HCT116 (cell line): Measurements from ENCODE around the gene SVIL. TPM values are rescaled to one million over a fixed set of nuclear protein-coding genes. Genes with fewer than 3 reads are reported as not detected.

Experiments
- ATAC-seq: fragments of 200-7000 bp; cut with Tn5 transposase; 2 replicates; pipeline ENCODE4 v1.9.1; 2020; ENCODE audit warnings: mild to moderate bottlenecking, moderate library complexity
- BruUV-seq: library from RNA; stranded (reverse); fragments of 400-500 nt; replicated peaks from 2 replicates; lab custom pipeline; 2021; lab: Mats Ljungman, UMichigan
- CTCF ChIA-PET: fragments of 300-600 bp; sonication (Branson Sonifier 250); formaldehyde crosslinking; loops from one replicate; lab custom pipeline; 2021; ENCODE audit warnings: antibody characterized with exemption; lab: Charles Lee
- POLR2A ChIA-PET: fragments of 300-600, 350-600 bp; sonication (Branson Sonifier 250); formaldehyde crosslinking; loops from one replicate; lab custom pipeline; 2021; ENCODE audit warnings: antibody characterized with exemption; lab: Charles Lee
- RAD21 ChIA-PET, 2 experiments: fragments of 300-600 bp; sonication (Branson Sonifier 250); formaldehyde crosslinking; loops; one replicate each; lab custom pipeline; 2023; ENCODE audit warnings: low total read pairs in 2 of 2; ENCODE audit not compliant: uncharacterized antibody in 2 of 2, unreplicated experiment in 2 of 2, low non-redundant PET in 1 of 2; lab: Charles Lee
- DNase-seq: peaks from one replicate; pipeline ENCODE4 v3.0.0-alpha.2; 2010; ENCODE audit warnings: low read depth, low spot score
- H2AFZ ChIP-seq: fragments of 200-600 bp; shearing (Covaris generic), sonication (generic); 2 replicates; pipeline ENCODE4 v1.6.1; 2017; ENCODE audit warnings: low read depth, mixed run types, mixed read lengths, antibody characterized with exemption, low read length; ENCODE audit not compliant: poor library complexity, severe bottlenecking
- H3K27ac ChIP-seq: 2 replicates; pipeline ENCODE4 v1.5.1; 2012; ENCODE audit warnings: low read depth, low read length
- H3K27me3 ChIP-seq: fragments of 200-600 bp; sonication (generic); 2 replicates; pipeline ENCODE4 v1.6.1; 2016; ENCODE audit warnings: mixed run types, low read length, mixed read lengths; ENCODE audit not compliant: insufficient read depth
- H3K36me3 ChIP-seq, 2 experiments: fragments of 200-500 bp in 1 of 2; fragments of 200-600 bp in 1 of 2; sonication (Bioruptor generic) in 1 of 2; sonication (generic) in 1 of 2; 2 replicates each; pipeline versions ENCODE4 v1.5.1 to v1.6.1; 2014 to 2016; ENCODE audit warnings: low read length in 2 of 2, inconsistent platforms in 1 of 2, mixed read lengths in 1 of 2, mixed run types in 1 of 2; ENCODE audit not compliant: insufficient read depth in 2 of 2, control insufficient read depth in 1 of 2
- H3K4me1 ChIP-seq, 2 experiments: fragments of 200-600 bp in 1 of 2; sonication (generic) in 1 of 2; 2 replicates each; pipeline versions ENCODE4 v1.5.1 to v1.6.1; 2012 to 2017; ENCODE audit warnings: low read length in 2 of 2, inconsistent platforms in 1 of 2, mild to moderate bottlenecking in 1 of 2, mixed read lengths in 1 of 2, mixed run types in 1 of 2, moderate library complexity in 1 of 2; ENCODE audit not compliant: insufficient read depth in 2 of 2, control insufficient read depth in 1 of 2
- H3K4me2 ChIP-seq: fragments of 200-600 bp; sonication (generic); 2 replicates; pipeline ENCODE4 v1.6.1; 2017; ENCODE audit warnings: mixed run types, low read length, mixed read lengths
- H3K4me3 ChIP-seq, 2 experiments: fragments of 200-600 bp in 1 of 2; sonication (generic) in 1 of 2; replicated peaks in 1 of 2; 2 replicates each; pipeline ENCODE4 v1.5.1; 2011 to 2016; ENCODE audit warnings: low read length in 2 of 2, control low read depth in 1 of 2, low read depth in 1 of 2, mild to moderate bottlenecking in 1 of 2, mixed read lengths in 1 of 2, mixed run types in 1 of 2
- H3K79me2 ChIP-seq: fragments of 200-600 bp; sonication (generic); 2 replicates; pipeline ENCODE4 v1.6.1; 2017; ENCODE audit warnings: mild to moderate bottlenecking, mixed run types, low read length, moderate library complexity, mixed read lengths; ENCODE audit not compliant: insufficient read depth
- H3K9ac ChIP-seq: fragments of 200-600 bp; sonication (generic); 2 replicates; pipeline ENCODE4 v1.6.1; 2016; ENCODE audit warnings: low read length, mixed read lengths
- H3K9me2 ChIP-seq: fragments of 200-600 bp; sonication (generic), shearing (Covaris generic); 2 replicates; pipeline ENCODE4 v1.6.1; 2017; ENCODE audit warnings: mixed run types, mild to moderate bottlenecking, moderate library complexity; ENCODE audit not compliant: insufficient read depth
- H3K9me3 ChIP-seq, 2 experiments: fragments of 200-500 bp in 1 of 2; fragments of 200-600 bp in 1 of 2; sonication (Bioruptor generic) in 1 of 2; sonication (generic) in 1 of 2; 2 replicates each; pipeline ENCODE4 v1.6.1; 2014 to 2017; ENCODE audit warnings: low read length in 2 of 2, mixed read lengths in 2 of 2, inconsistent platforms in 1 of 2, low read depth in 1 of 2, mild to moderate bottlenecking in 1 of 2, mixed run types in 1 of 2, moderate library complexity in 1 of 2; ENCODE audit not compliant: control insufficient read depth in 1 of 2, insufficient read depth in 1 of 2
- H4K20me1 ChIP-seq: fragments of 200-600 bp; sonication (generic), shearing (Covaris generic); 2 replicates; pipeline ENCODE4 v1.6.1; 2017; ENCODE audit warnings: mixed run types, mild to moderate bottlenecking, moderate library complexity; ENCODE audit not compliant: insufficient read depth
- CTCF ChIP-seq, 3 experiments: fragments of 200-600 bp in 1 of 3; sonication (generic) in 1 of 3; IDR thresholded peaks in 2 of 3; conservative IDR thresholded peaks in 1 of 3; 2 replicates each; pipeline ENCODE4 v1.5.1; 2012 to 2017; ENCODE audit warnings: low read depth in 2 of 3, low read length in 2 of 3, antibody characterized with exemption in 1 of 3, borderline replicate concordance in 1 of 3, control low read depth in 1 of 3, mild to moderate bottlenecking in 1 of 3, mixed read lengths in 1 of 3, mixed run types in 1 of 3, moderate library complexity in 1 of 3; ENCODE audit not compliant: insufficient read depth in 1 of 3
- EGR1 ChIP-seq: IDR thresholded peaks from 2 replicates; pipeline ENCODE4 v1.6.1; 2012; ENCODE audit warnings: low read depth
- ELF1 ChIP-seq: IDR thresholded peaks from 2 replicates; pipeline ENCODE4 v1.6.1; 2012; ENCODE audit warnings: low read depth, borderline replicate concordance
- FOSL1 ChIP-seq: IDR thresholded peaks from 2 replicates; pipeline ENCODE4 v1.6.1; 2012; ENCODE audit warnings: low read depth
- MAX ChIP-seq: IDR thresholded peaks from 2 replicates; pipeline ENCODE4 v1.6.1; 2012
- POLR2AphosphoS5 ChIP-seq: IDR thresholded peaks from 2 replicates; pipeline ENCODE4 v1.6.1; 2011; ENCODE audit warnings: mild to moderate bottlenecking, low read depth, low read length, moderate library complexity
- RAD21 ChIP-seq: IDR thresholded peaks from 2 replicates; pipeline ENCODE4 v1.6.1; 2012; ENCODE audit warnings: low read depth, mild to moderate bottlenecking
- SP1 ChIP-seq: IDR thresholded peaks from 2 replicates; pipeline ENCODE4 v1.6.1; 2012; ENCODE audit warnings: low read depth
- SRF ChIP-seq: IDR thresholded peaks from 2 replicates; pipeline ENCODE4 v1.6.1; 2012; ENCODE audit warnings: low read depth
- ZBTB33 ChIP-seq: IDR thresholded peaks from 2 replicates; pipeline ENCODE4 v1.6.1; 2011; ENCODE audit warnings: mild to moderate bottlenecking, low read length, moderate library complexity; ENCODE audit not compliant: insufficient replicate concordance; ENCODE audit errors: extremely low read depth
- ZFX ChIP-seq: fragments of 450-650 bp; IDR thresholded peaks from 2 replicates; pipeline ENCODE4 v1.6.1; 2017
- intact Hi-C: fragments of 100-400 bp; cut with micrococcal nuclease; formaldehyde crosslinking; loops from 2 replicates; pipeline ENCODE4 v1.10.0; 2022
- total RNA-seq: library from RNA; stranded (reverse); gene quantifications from one replicate; pipeline ENCODE4 v1.2.1, GENCODE V29; 2021; ENCODE audit not compliant: unreplicated experiment

Gene SVIL
- total RNA-seq, 1 experiment from 2014 or later: 27.0 TPM

- ChIA-PET CTCF (interaction anchor here (0.8 to 1.8 kb wide), 9 partner anchors 8 to 23 kb away, joined by 3 to 7 read pairs (median 4); no protein-coding TSS in a partner anchor), RAD21 (no interaction called here), POLR2A (no interaction called here)
- DNase-seq (peak; percentile 16), ATAC-seq (peak; percentile 83)
- Histone ChIP-seq H3K27ac (no peak overlapping the region), H2AFZ (no peak overlapping the region), H3K4me1 (peaks cover 2 to 13% of the 10 kb centered on the region in 2 experiments; a peak in 2 of 4 replicates), H3K27me3 (no peaks in the 10 kb centered on the region), H4K20me1 (no peaks in the 10 kb centered on the region), H3K4me2 (peak overlapping the region; percentile 22; the same call in 1 of the 2 replicates), H3K4me3 (no peak overlapping the region), H3K9ac (no peak overlapping the region), H3K9me2 (no peaks in the 10 kb centered on the region), H3K36me3 (no peaks in the 10 kb centered on the region), H3K9me3 (no peaks in the 10 kb centered on the region), H3K79me2 (no peaks in the 10 kb centered on the region; the same call in 1 of the 2 replicates)
- no TSS peak for BruUV-seq
- TF ChIP-seq EGR1: no peak
- peak; percentile 8 to 82 (median 74); a peak in 4 of 6 replicates for TF ChIP-seq CTCF (IDR thresholded peaks at IDR 0.05 in 2 of 3, conservative IDR thresholded peaks at IDR 0.05 in 1 of 3; ENCODE audit: borderline replicate concordance in 1 of 3, insufficient read depth in 1 of 3, low read depth in 2 of 3, low read length in 2 of 3)
- intact Hi-C loops: no loop called here
Observed at GRCh38 chr10:29535012-29535777, 99.6 kb downstream of the SVIL start.

GRCh38 chr10:29534590-29534989, 100.2 kb downstream of the SVIL start:
- Histone ChIP-seq H3K36me3 (no peaks in the 10 kb centered on the region), H3K9me2 (no peaks in the 10 kb centered on the region), H3K27me3 (no peaks in the 10 kb centered on the region), H3K4me1 (peaks cover 2 to 13% of the 10 kb centered on the region in 2 experiments; a peak in 2 of 4 replicates), H4K20me1 (no peaks in the 10 kb centered on the region), H2AFZ (no peak overlapping the region), H3K27ac (no peak overlapping the region), H3K79me2 (no peaks in the 10 kb centered on the region; the same call in 1 of the 2 replicates), H3K4me3 (no peak overlapping the region), H3K9me3 (no peaks in the 10 kb centered on the region), H3K9ac (no peak overlapping the region), H3K4me2 (no peak overlapping the region)
- TF ChIP-seq SP1 (no peak), SRF (no peak), EGR1 (no peak), RAD21 (no peak), POLR2AphosphoS5 (no peak), ZBTB33 (no peak), MAX (no peak), ELF1 (no peak), ZFX (no peak), FOSL1 (no peak)
- intact Hi-C loops: no loop called here
- RAD21 ChIA-PET: no interaction called here
- ATAC-seq (no peak), DNase-seq (no peak)
- CTCF ChIA-PET: interaction anchor here (0.8 to 1.8 kb wide), 6 partner anchors 10 to 23 kb away, joined by 3 to 7 read pairs (median 4); no protein-coding TSS in a partner anchor
- POLR2A ChIA-PET: no interaction called here
- no TSS peak for BruUV-seq
